BLaER1 (cell line): Measurements from ENCODE around the gene CAST.

Experiments used
- H3K27ac ChIP-seq: shearing (Covaris generic); formaldehyde crosslinking; 2 replicates; pipeline ENCODE4 v1.8.1; 2022
- H3K27me3 ChIP-seq: shearing (Covaris generic); formaldehyde crosslinking; 2 replicates; pipeline ENCODE4 v1.8.1; 2022
- H3K36me3 ChIP-seq: shearing (Covaris generic); formaldehyde crosslinking; 2 replicates; pipeline ENCODE4 v1.8.1; 2022
- H3K4me1 ChIP-seq: shearing (Covaris generic); formaldehyde crosslinking; 2 replicates; pipeline ENCODE4 v1.8.1; 2022
- H3K4me2 ChIP-seq: shearing (Covaris generic); formaldehyde crosslinking; 2 replicates; pipeline ENCODE4 v1.8.1; 2022
- H3K4me3 ChIP-seq: shearing (Covaris generic); formaldehyde crosslinking; 2 replicates; pipeline ENCODE4 v1.8.1; 2022
- H3K9ac ChIP-seq: shearing (Covaris generic); formaldehyde crosslinking; 2 replicates; pipeline ENCODE4 v1.8.1; 2022
- H3K9me3 ChIP-seq: shearing (Covaris generic); formaldehyde crosslinking; 2 replicates; pipeline ENCODE4 v1.8.1; 2022
- H4K20me1 ChIP-seq: shearing (Covaris generic); formaldehyde crosslinking; 2 replicates; pipeline ENCODE4 v1.8.1; 2022
- Cebpa-rat ChIP-seq: shearing (Covaris generic); IDR thresholded peaks from 2 replicates; pipeline ENCODE4 v1.8.1; 2022

CAST gene

GRCh38 chr5:96641368-96642280 is 20.6 kb upstream of the CAST start:
- H3K27ac ChIP-seq, result no peak overlapping the region
- H3K9me3 ChIP-seq, result no peaks in the 10 kb centered on the region
- no peak overlapping the region for H3K9ac ChIP-seq
- no peaks in the 10 kb centered on the region for H3K36me3 ChIP-seq
- H3K4me3 ChIP-seq, result no peak overlapping the region
- H3K4me1 ChIP-seq, result no peaks in the 10 kb centered on the region
- no peak overlapping the region for H3K4me2 ChIP-seq
- H3K27me3 ChIP-seq, result no peaks in the 10 kb centered on the region
- no peak for TF ChIP-seq Cebpa-rat
- no peaks in the 10 kb centered on the region for H4K20me1 ChIP-seq

GRCh38 chr5:96642281-96642640 is 19.9 kb upstream of the CAST start:
- Histone ChIP-seq H3K27me3 (no peaks in the 10 kb centered on the region), H3K9me3 (no peaks in the 10 kb centered on the region), H3K4me2 (no peak overlapping the region), H3K4me3 (no peak overlapping the region), H3K4me1 (no peaks in the 10 kb centered on the region), H4K20me1 (no peaks in the 10 kb centered on the region), H3K9ac (no peak overlapping the region), H3K36me3 (no peaks in the 10 kb centered on the region), H3K27ac (no peak overlapping the region)
- TF ChIP-seq Cebpa-rat, result no peak

GRCh38 chr5:96645091-96645490 is 17.1 kb upstream of the CAST start:
- H3K27ac ChIP-seq, result no peak overlapping the region
- H3K4me1 ChIP-seq, result no peaks in the 10 kb centered on the region
- no peaks in the 10 kb centered on the region for H3K36me3 ChIP-seq
- H3K9ac ChIP-seq, result no peak overlapping the region
- H3K27me3 ChIP-seq, result no peaks in the 10 kb centered on the region
- no peak overlapping the region for H3K4me3 ChIP-seq
- H3K4me2 ChIP-seq, result no peak overlapping the region
- TF ChIP-seq Cebpa-rat, result no peak
- no peaks in the 10 kb centered on the region for H3K9me3 ChIP-seq
- H4K20me1 ChIP-seq, result no peaks in the 10 kb centered on the region

GRCh38 chr5:96648023-96648422 is 14.2 kb upstream of the CAST start:
- no peak overlapping the region for H3K27ac ChIP-seq
- no peak overlapping the region for H3K4me3 ChIP-seq
- no peaks in the 10 kb centered on the region for H3K4me1 ChIP-seq
- no peaks in the 10 kb centered on the region for H3K27me3 ChIP-seq
- H3K4me2 ChIP-seq, result no peak overlapping the region
- H4K20me1 ChIP-seq, result no peaks in the 10 kb centered on the region
- no peaks in the 10 kb centered on the region for H3K36me3 ChIP-seq
- H3K9me3 ChIP-seq, result no peaks in the 10 kb centered on the region
- no peak overlapping the region for H3K9ac ChIP-seq
- no peak for TF ChIP-seq Cebpa-rat

- Histone ChIP-seq H3K4me2 (no peak overlapping the region), H3K36me3 (no peaks in the 10 kb centered on the region), H3K4me3 (no peak overlapping the region), H3K27me3 (no peaks in the 10 kb centered on the region), H3K9me3 (no peaks in the 10 kb centered on the region), H3K4me1 (no peaks in the 10 kb centered on the region), H3K9ac (no peak overlapping the region), H3K27ac (no peak overlapping the region), H4K20me1 (no peaks in the 10 kb centered on the region)
- no peak for TF ChIP-seq Cebpa-rat
Observed at GRCh38 chr5:96648593-96648992, 13.6 kb upstream of the CAST start.

- H3K27ac ChIP-seq, result no peak overlapping the region
- no peaks in the 10 kb centered on the region for H3K4me1 ChIP-seq
- H3K36me3 ChIP-seq, result no peaks in the 10 kb centered on the region
Observed at GRCh38 chr5:96649251-96649662, 12.9 kb upstream of the CAST start.

GRCh38 chr5:96649681-96650540 is 12.3 kb upstream of the CAST start:
- Histone ChIP-seq H3K4me1 (no peaks in the 10 kb centered on the region), H3K4me3 (no peak overlapping the region), H3K36me3 (no peaks in the 10 kb centered on the region), H4K20me1 (no peaks in the 10 kb centered on the region), H3K9me3 (no peaks in the 10 kb centered on the region), H3K27me3 (no peaks in the 10 kb centered on the region), H3K4me2 (no peak overlapping the region), H3K9ac (no peak overlapping the region), H3K27ac (no peak overlapping the region)
- no peak for TF ChIP-seq Cebpa-rat

More at GRCh38 chr5:96649251-96649662, 12.9 kb upstream of the CAST start:
- no peaks in the 10 kb centered on the region for H4K20me1 ChIP-seq
- TF ChIP-seq Cebpa-rat, result no peak
- no peak overlapping the region for H3K4me2 ChIP-seq
- no peaks in the 10 kb centered on the region for H3K27me3 ChIP-seq
- H3K9ac ChIP-seq, result no peak overlapping the region
- H3K4me3 ChIP-seq, result no peak overlapping the region
- H3K9me3 ChIP-seq, result no peaks in the 10 kb centered on the region

GRCh38 chr5:96651047-96651446 is 11.1 kb upstream of the CAST start:
- Histone ChIP-seq H3K27me3 (no peaks in the 10 kb centered on the region), H3K27ac (no peak overlapping the region), H3K9me3 (no peaks in the 10 kb centered on the region), H3K4me3 (no peak overlapping the region), H3K36me3 (no peaks in the 10 kb centered on the region), H4K20me1 (no peaks in the 10 kb centered on the region), H3K4me2 (no peak overlapping the region), H3K9ac (no peak overlapping the region), H3K4me1 (no peaks in the 10 kb centered on the region)
- TF ChIP-seq Cebpa-rat, result no peak

- Histone ChIP-seq H3K4me1 (no peaks in the 10 kb centered on the region), H3K9ac (no peak overlapping the region)
Observed at GRCh38 chr5:96651948-96652753, 10.0 kb upstream of the CAST start.

More at GRCh38 chr5:96651948-96652753, 10.0 kb upstream of the CAST start:
- H3K4me2 ChIP-seq, result no peak overlapping the region
- H3K36me3 ChIP-seq, result no peaks in the 10 kb centered on the region
- H3K9me3 ChIP-seq, result no peaks in the 10 kb centered on the region
- H3K27ac ChIP-seq, result no peak overlapping the region
- H4K20me1 ChIP-seq, result no peaks in the 10 kb centered on the region
- TF ChIP-seq Cebpa-rat, result no peak
- H3K27me3 ChIP-seq, result no peaks in the 10 kb centered on the region
- H3K4me3 ChIP-seq, result no peak overlapping the region
